GM19238 (cell line): ENCODE results near the gene TAAR6.
"Not testable (repeated sequence)": the region's sequence is repeated elsewhere in the genome, so short reads cannot be mapped to it uniquely, and the experiment has no call there.

ENCODE experiments used
- DNase-seq: peaks from one replicate; pipeline ENCODE4 v3.0.0; 2011; ENCODE audit warnings: low spot score; ENCODE audit not compliant: insufficient read length

TAAR6 gene, protein sequence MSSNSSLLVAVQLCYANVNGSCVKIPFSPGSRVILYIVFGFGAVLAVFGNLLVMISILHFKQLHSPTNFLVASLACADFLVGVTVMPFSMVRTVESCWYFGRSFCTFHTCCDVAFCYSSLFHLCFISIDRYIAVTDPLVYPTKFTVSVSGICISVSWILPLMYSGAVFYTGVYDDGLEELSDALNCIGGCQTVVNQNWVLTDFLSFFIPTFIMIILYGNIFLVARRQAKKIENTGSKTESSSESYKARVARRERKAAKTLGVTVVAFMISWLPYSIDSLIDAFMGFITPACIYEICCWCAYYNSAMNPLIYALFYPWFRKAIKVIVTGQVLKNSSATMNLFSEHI

DNA sequence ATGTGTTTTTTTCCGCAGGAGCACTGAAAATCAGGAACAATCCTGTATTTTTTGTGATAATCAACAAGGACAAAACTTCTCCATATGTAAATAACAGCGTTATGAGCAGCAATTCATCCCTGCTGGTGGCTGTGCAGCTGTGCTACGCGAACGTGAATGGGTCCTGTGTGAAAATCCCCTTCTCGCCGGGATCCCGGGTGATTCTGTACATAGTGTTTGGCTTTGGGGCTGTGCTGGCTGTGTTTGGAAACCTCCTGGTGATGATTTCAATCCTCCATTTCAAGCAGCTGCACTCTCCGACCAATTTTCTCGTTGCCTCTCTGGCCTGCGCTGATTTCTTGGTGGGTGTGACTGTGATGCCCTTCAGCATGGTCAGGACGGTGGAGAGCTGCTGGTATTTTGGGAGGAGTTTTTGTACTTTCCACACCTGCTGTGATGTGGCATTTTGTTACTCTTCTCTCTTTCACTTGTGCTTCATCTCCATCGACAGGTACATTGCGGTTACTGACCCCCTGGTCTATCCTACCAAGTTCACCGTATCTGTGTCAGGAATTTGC is at the start of gene TAAR6:
TAAR6 (plus strand) TSS at position 102 of the 557 bp plus-strand sequence; CDS start at position 102, 0 bp downstream.
- no peak for DNase-seq

DNA sequence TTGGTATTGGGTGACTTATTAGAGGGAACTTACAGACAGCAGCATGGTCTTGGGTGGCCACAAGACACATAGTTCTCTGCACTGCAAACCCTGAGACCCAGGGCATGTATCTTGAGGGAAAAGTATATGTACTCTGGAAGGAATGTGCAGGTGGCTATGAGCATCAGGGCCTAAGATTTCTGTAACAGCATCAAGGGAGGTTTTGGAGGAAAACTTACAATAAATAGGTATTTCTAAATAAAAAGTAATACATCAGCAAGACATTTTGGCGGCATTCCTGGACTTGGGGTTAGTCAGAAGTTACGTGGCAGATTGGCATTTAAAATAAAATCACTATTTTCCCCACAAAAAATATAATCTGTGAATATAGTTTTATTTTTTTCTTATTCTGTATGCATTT is 49.2 kb upstream of the TAAR6 start:
- DNase-seq, result no peak

DNA sequence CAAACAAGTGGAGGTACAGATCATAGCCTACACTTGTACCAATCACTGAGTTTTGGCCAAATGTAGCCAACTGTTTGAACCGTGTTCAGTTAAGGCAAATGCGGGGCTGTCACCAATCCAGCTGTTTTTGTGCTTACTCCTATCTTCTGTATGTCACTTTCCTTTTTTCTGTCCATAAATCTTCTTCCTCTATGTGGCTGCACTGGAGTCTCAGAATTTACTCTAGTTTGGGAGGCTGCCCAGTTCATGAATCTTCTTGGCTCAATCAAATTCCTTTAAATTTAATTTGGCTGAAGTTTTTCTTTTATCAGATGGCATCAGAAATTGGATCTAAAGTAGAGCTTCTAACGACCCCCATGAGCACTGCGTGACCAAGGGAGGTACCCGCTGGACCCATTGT is 45.5 kb upstream of the TAAR6 start:
- no peak for DNase-seq

DNA sequence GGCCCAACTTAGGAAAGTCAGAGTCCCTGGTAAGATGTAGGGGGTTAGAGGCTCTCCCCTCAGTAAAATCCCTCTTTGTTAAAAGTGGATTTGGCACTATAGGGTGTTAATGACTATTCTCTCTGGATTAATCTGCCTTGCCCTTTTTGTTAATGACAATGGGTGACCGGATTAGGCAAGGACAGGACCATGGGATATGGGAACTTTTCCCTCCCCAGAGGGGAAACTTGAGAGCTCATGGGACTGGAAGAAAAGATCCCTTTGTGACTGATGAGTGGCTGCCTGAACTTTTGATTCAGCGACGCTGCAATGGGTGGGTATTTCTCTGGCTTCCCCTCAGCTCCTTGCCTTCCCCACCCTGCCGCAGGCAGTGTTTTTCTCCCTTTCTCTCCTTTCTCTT is 44.3 kb upstream of the TAAR6 start:
- DNase-seq, result no peak

DNA sequence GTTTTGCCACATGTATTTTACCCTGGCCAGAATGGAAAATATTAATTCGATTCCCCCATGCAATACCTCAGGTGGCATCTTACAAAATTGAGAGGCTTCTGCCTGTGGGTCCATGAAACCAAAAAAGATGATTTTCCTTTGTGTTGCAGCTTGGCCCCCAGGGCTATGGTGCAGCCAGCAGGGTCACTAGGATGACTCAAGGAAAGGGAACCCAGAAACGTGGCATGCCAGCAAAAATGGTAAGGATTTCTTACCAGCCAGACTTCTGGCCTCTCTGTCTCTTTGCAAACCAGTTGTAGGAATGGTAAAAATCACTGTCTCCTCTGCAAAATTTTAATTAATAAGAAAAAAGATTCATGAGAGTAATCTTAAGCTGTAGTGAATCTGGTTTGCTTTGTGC is 43.7 kb upstream of the TAAR6 start:
- no peak for DNase-seq

DNA sequence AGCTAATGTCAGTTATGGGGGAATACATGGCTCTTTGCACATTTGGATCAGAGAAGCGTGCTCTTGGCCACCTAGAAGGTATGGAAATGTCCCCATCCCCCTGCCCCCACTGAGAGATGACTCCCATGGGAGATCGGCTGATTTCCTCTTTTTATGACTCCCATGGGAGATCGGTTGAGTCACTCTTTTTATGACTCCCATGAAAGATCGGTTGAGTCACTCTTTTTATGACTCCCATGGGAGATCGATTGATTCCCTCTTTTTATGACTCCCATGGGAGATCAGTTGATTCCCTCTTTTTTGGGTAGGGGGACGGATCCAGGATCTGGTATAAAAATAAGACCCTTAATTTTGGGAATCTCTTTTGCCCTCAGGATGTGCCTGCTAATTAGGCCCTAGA is 42.3 kb upstream of the TAAR6 start:
- no peak for DNase-seq

DNA sequence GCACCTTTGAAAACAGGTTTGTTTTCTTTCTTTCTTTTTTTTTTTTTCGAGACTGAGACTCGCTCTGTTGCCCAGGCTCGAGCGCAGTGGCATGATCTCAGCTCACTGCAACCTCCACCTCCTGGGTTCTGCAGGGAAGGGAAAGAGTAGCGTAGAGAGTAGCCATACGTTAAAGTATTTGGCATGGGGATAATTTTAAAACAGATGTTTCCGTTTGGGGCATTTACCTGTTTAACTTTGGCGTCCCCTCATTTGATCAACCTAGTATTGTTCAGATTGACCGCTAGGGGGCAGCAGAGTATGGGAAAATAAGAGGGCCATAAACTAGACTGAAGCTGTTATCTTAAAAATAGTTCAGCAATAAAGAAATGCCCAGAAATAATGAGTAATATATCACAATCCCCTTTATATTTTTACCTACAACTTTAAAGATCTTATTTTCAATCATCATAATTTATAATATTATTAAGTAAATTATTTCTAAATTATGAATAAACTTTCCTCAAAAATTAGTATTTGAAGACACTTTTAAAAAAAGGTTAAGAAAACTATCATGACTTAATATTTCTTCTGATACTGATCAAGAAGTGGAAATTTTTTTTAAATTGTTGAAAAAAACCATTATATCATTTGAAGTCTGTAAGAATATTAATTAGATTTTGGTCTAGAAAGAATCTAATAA is 39.7 kb upstream of the TAAR6 start:
- DNase-seq, result no peak

DNA sequence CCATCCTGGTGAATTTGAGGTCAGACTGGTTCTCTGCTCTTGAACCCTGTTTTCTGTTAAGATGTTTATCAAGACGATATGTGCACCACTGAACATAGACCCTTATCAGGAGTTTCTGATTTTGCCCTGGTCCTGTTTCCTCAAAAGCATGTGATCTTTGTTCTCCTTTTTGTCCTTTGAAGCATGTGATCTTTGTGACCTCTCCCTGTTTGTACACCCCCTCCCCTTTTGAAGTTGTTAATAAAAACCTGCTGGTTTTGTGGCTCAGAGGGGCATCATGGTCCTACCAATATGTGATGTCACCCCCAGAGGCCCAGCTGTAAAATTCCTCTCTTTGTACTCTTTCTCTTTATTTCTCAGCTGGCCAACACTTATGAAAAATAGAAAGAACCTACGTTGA is 35.6 kb upstream of the TAAR6 start:
- DNase-seq, result not testable (repeated sequence)

DNA sequence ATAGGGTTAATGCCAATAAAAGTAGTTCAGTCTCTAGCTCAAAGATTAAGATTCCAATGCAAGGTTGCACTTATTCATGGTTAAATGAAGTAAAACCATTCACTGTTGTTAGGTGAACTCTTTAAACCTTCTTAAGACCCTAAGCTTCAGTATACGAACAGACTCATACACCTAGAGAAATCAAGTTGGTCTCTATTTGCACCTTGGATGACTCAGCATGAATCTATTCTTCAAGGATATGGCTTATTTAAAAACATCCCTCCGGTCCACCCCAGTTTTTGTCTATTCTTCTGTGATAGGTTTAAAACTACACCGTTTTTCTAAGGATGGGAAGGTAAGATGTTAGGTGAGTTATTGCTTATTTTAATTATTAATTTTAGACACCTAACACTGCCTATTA is 33.0 kb upstream of the TAAR6 start:
- DNase-seq, result no peak

DNA sequence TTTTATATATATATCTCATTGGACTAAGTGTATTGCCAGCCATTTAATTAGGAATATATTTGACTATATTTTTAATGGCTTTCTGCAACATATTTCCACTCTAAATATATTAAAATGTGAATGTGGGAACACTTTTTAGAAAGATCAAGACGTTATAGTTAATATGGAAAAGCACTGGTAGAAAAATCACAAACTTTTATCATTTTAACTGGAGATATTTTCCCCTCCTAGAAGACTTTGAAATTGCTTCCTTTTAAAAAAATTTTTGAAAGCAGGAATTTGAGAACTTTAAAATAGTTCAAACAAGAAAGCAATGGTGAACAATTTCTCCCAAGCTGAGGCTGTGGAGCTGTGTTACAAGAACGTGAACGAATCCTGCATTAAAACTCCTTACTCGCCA is 32.1 kb upstream of the TAAR6 start, which contains the start of gene TAAR9:
TAAR9 (plus strand) TSS at position 301 of the 400 bp plus-strand sequence; CDS start at position 314, 13 bp downstream.
- DNase-seq, result no peak

DNA sequence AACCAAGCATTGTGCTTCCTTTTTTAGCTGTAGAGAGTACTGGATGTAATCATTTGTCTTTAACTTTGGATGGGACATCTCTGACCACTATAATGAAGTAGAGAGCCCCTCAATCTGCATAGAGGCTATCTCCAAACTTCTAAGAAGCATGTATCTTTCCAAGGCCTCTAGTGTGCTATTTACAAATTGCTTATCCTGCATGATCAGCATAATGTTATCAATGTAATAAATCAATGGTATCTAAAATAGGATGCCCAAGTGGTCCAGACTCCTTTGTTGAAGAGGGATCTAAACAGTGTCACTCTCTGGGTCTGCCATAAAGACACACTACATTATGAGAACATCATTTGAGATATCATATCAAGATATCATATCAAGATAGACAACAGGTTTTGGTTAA is 25.3 kb upstream of the TAAR6 start:
- DNase-seq, result no peak

DNA sequence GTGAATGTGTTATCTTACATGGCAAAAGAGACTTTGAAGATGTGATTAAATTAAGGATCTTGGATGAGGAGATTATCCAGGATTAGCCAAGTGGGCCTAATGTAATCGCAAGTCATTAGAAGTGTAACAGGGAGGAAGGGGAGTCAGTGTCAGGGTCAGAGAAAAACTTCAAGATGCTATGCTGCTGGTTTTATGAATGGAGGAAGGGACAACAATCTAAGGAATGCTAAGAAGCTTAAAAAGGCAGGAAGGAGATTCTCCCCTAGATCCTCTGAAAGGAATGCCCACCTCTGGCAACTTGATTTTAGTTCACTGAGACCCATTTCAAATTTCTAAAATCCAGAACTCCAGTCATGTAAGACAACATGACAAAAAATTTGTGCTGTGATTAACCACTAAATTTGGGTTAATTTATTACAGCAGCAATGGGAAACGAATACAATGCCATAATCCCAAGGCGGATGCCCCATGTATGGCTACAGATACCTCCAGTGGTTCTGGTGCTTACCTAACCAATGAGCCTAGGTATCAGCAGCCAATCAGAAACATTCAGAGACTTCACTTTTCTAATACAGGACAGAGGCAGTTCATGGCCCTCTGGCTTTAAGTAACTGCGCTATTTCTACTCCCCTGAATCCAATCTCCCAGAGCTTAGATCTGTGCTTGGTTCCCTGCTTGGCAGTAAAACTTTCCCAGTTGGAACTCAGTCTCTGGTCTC is 21.2 kb upstream of the TAAR6 start:
- DNase-seq, result no peak

DNA sequence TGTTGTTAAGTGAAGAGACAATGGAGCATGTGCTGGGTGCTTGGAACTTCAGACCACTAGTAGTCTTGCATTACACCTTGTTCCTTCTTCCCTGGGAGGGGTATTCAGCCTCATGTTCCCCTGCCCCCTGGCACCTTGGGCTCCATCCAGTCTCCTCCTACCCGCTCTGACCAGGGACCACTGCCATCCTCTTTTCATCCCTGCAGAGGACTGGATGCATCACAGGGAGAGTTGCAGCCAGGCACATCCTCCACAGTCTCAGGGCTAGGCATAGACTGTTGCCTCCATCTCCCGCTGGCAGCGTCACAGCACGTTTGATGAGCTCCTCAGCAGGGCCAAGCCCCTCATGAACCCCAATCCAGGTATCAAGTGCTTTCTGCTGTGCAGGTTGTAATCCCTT is 18.9 kb upstream of the TAAR6 start:
- DNase-seq, result no peak

DNA sequence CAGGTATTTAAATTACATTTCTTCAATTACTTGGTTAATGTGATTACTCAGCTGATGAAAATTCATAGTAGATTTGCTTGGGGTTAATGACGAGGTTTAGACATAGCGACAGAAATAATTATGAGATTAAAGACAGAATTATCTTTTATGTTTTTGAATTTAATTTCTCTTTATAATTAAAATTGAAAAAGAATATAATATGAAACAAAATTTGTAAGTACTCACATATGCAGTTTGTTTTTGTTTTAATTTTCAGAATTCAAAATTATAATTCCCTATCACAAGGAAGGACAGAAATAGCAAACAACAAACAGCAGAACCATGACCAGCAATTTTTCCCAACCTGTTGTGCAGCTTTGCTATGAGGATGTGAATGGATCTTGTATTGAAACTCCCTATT is 17.8 kb upstream of the TAAR6 start, which contains the start of gene TAAR8:
TAAR8 (plus strand) TSS at position 301 of the 400 bp plus-strand sequence; CDS start at position 322, 21 bp downstream.
- DNase-seq, result no peak

DNA sequence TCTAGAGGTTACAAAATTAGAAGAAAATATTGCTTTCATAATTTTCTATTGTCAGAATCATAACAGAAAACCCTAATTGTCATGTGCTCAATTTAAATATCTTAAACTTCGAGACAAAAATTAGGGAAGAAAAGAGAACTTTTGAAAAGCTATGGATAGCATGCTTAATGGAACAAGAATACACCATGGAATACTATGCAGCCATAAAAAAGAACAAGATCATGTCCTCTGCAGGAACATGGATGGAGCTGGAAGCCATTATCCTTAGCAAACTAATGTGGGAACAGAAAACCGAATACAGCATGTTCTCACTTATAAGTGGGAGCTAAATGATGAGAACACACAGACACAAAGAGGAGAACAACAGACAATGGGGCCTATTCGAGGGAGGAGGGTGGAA is 10.0 kb upstream of the TAAR6 start:
- not testable (repeated sequence) for DNase-seq

DNA sequence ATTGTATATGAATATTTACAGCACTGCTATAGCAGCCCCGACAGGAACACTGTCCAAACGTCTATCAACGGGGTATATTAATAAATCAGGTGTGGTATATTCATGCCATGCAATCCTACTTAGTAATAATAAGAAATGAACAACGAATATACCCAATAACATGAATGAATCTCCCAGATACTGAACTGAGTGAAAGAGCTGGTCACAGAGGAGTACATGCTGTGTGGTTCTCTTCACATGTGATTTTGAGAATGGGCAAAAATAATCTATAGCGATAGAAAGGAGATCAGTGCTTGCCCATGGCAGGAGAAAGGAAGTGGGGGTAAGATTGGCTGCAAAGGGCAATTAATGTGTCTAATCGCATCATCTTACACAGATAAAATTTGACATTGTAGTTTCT is 3.7 kb upstream of the TAAR6 start:
- no peak for DNase-seq

DNA sequence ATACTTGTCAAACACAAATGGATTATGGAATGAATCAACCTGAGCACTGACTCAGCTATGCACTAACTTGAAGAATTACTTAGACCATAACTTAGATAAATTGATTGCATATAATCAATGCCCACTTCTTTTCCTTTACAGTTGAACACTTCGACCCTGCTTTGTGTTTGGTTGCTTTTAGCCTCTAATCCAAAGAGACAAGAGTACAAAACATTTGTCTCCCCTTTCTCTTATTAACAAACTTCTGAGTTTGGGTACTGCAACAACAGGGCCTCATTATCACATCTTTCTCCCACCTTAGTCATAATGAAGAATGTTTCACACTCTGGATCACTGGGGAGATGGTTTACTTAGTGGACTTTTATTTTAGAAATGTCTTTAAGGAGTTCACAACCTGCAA is 2.6 kb upstream of the TAAR6 start:
- no peak for DNase-seq

DNA sequence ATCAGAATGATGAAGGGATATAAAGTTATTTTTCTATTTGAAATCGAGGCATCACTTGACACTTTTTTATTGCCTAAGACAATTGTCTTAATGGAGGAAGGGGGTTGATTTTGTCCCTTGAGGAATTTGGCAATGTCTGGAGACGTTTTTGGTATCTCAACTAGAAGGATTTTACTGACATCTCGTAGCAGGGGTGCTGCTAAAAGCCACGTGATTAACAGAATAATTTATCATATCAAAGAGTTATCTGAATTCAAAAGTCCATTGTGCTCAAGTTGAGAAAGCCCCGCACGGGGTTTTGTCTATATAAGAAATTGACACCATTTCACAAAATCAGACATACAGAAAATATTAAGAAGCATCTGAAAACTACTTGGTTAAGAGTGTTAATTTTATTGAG is 1.5 kb upstream of the TAAR6 start:
- DNase-seq, result no peak

DNA sequence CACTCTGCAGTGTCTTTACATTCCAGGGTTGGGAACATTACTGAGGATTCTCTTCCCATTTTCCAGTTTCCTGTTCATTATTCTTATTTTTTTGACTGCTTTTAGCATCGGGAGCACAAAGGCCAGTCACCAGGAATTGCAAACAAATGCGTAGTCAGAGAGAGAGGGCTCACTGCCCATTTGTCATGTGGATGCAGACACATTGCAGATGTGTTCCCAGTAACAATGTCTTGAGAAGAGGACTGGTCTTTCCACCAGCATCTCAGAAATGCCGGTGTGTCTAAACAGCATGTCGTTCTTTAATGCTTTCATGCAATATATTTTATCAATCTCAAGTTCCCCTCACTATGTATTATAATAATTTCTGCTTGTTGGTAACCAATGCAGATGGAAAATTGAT is 952 bp upstream of the TAAR6 start:
- DNase-seq, result no peak

DNA sequence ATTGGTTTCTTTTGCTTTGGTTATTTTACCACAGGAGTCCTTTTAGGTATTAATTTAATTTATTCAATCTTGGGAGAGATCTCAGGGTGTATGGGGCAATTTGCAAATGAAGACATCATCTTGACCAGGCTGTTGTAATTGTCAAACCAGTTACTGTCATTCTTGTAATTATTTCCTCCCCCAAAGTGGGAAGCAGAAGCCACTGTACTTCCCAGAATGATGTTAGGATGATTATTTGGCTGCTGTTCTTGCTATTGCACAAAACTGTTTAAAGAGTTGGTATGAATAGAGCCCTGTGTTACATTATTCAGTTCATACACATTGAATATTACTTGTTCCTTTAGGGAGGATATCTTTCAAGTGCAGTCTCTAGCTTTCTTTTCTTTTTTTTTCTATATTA is 1.7 kb downstream of the TAAR6 start:
- no peak for DNase-seq

DNA sequence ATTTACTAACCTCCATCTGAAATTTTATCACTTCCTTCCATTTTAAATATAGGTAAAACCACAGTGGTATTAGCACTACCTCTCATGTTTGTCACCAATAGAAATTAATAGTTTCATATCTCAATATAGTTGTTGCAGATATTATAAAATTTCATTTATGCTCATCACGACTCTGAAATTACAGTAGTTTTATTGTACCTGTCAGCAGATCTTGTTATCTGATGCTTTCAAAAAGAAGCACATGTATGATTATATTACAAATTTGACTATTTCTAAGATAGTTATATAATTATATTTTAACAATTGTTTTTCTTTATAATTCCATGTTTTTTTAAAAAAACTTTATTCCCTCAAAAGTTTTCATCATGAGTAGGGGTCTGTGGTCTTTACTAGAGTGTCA is 14.6 kb downstream of the TAAR6 start:
- no peak for DNase-seq

DNA sequence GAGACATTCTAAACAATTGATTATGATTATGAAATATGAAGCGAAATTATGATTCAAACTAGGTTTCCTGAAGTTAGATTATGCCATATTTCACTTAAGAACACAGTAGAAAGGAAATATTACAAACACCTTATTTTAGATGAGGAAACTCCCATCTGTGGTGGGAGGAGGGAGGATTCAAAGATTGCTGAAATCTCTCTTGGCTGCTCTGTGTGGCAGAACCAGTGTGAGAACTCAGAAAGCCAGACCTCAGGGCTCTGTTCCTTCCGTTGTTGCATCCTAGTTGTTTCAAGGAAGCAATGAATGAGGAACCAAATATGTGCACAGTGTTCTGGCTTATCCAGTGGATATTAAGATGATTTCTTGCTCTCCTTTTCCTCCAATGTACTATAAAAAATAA is 17.3 kb downstream of the TAAR6 start:
- DNase-seq, result no peak
